DMS153 (cell line): ENCODE data around the gene SMARCC2.
A peak's percentile ranks its signal among the peaks of the same experiment; 100 is the strongest.

ENCODE experiments used
- DNase-seq: peaks from one replicate; lab custom pipeline; 2025; lab: John Stamatoyannopoulos, UW

The SMARCC2 gene

GRCh38 chr12:56189099-56189917 lies at the start of gene SMARCC2:
TSS of gene SMARCC2 (minus strand) at chr12:56189483. CDS start at chr12:56189461, 22 bp downstream.
- DNase-seq: peak; percentile 80

GRCh38 chr12:56237552-56237951 lies 48.3 kb upstream of the SMARCC2 start:
- DNase-seq: no peak

- DNase-seq: no peak
These were observed 47.7 kb upstream of the SMARCC2 start for GRCh38 chr12:56236985-56237384.

GRCh38 chr12:56236091-56236490 lies 46.8 kb upstream of the SMARCC2 start:
- no peak for DNase-seq

- no peak for DNase-seq
These were observed 45.6 kb upstream of the SMARCC2 start for GRCh38 chr12:56234746-56235436.

GRCh38 chr12:56231184-56231582 lies 41.9 kb upstream of the SMARCC2 start:
- DNase-seq: no peak

GRCh38 chr12:56230432-56231183 lies 41.3 kb upstream of the SMARCC2 start:
- no peak for DNase-seq

- DNase-seq: no peak
These were observed 40.7 kb upstream of the SMARCC2 start, which contains the start of gene SLC39A5 for GRCh38 chr12:56229916-56230431. TSS of gene SLC39A5 (plus strand) at chr12:56230051. CDS start at chr12:56231275, 1,224 bp downstream.

- DNase-seq: no peak
These were observed 39.8 kb upstream of the SMARCC2 start for GRCh38 chr12:56229082-56229481.

- no peak for DNase-seq
These were observed 35.7 kb upstream of the SMARCC2 start for GRCh38 chr12:56224954-56225353.

GRCh38 chr12:56224102-56224701 lies 34.9 kb upstream of the SMARCC2 start, which contains the start of gene NABP2:
TSS of gene NABP2 (plus strand) at chr12:56224342. CDS start at chr12:56224857, 515 bp downstream.
- peak; percentile 90 for DNase-seq

- no peak for DNase-seq
These were observed 34.4 kb upstream of the SMARCC2 start for GRCh38 chr12:56223571-56224101.

GRCh38 chr12:56222531-56222895 lies 33.2 kb upstream of the SMARCC2 start:
- DNase-seq: peak; percentile 26

GRCh38 chr12:56221757-56222530 lies 32.7 kb upstream of the SMARCC2 start, which contains the start of gene RNF41:
TSS of gene RNF41 (minus strand) at chr12:56221922. CDS start at chr12:56214047, 7,875 bp downstream.
- DNase-seq: peak; percentile 93

GRCh38 chr12:56221232-56221756 lies 32.0 kb upstream of the SMARCC2 start:
- no peak for DNase-seq

- DNase-seq: no peak
These were observed 31.4 kb upstream of the SMARCC2 start for GRCh38 chr12:56220611-56221231.

GRCh38 chr12:56219840-56220239 lies 30.6 kb upstream of the SMARCC2 start:
- no peak for DNase-seq

GRCh38 chr12:56216461-56216860 lies 27.2 kb upstream of the SMARCC2 start:
- DNase-seq: no peak

GRCh38 chr12:56213878-56214277 lies 24.6 kb upstream of the SMARCC2 start:
- no peak for DNase-seq

GRCh38 chr12:56212361-56212760 lies 23.1 kb upstream of the SMARCC2 start:
- DNase-seq: no peak
